Body of pancreas (tissue), 4 donors: Measurements from ENCODE around the gene SERINC2.

Experiments
- CTCF ChIP-seq, 7 experiments: fragments of 450-650 bp in 4 of 7; fragments of 200-600 bp in 3 of 7; sonication (generic) in 3 of 7; IDR thresholded peaks; one replicate each; pipeline ENCODE4 v1.5.1; 2016 to 2019; ENCODE audit warnings: antibody characterized with exemption in 7 of 7
- POLR2A ChIP-seq, 3 donors: fragments of 450-650 bp; IDR thresholded peaks; one replicate each; pipeline ENCODE4 v1.6.1; 2016; ENCODE audit warnings: antibody characterized with exemption in 3 of 3, mild to moderate bottlenecking in 2 of 3

GRCh38 chr1:31410871-31411270, 2.1 kb upstream of the SERINC2 start:
- TF ChIP-seq CTCF (IDR thresholded peaks at IDR 0.05) (no peak), POLR2A (IDR thresholded peaks at IDR 0.05) (no peak)
